Pancreas (tissue), 10 donors: Measurements from ENCODE around the gene ROBO1. TPM values are rescaled to one million over a fixed set of nuclear protein-coding genes. Genes with fewer than 3 reads are reported as not detected.

Source experiments
- ATAC-seq, 4 donors: fragments of 200-7000 bp; cut with Tn5 transposase; one replicate each; pipeline versions ENCODE4 v1.8.0 to v1.9.1; 2020; ENCODE audit warnings: mild to moderate bottlenecking in 4 of 4, moderate library complexity in 4 of 4
- DNase-seq, 6 donors: peaks; one replicate each; pipeline ENCODE4 v3.0.0-alpha.2; 2020
- FAIRE-seq: peaks from 2 replicates; lab custom pipeline; 2012; peaks lifted over from hg19 to GRCh38; lab: Jason Lieb, UNC
- H3K27ac ChIP-seq, 4 donors: fragments of 200-600 bp; sonication (generic); 1 replicate in 3 of 4; 2 replicates in 1 of 4; pipeline versions ENCODE4 v1.5.0 to v1.8.0; 2020
- H3K27me3 ChIP-seq, 4 donors: fragments of 200-600 bp; one replicate each; pipeline ENCODE4 v1.8.0; 2021
- H3K36me3 ChIP-seq, 3 donors: fragments of 200-600 bp; sonication (generic) in 1 of 3; one replicate each; pipeline versions ENCODE4 v1.5.0 to v1.8.0; 2020 to 2021
- H3K4me1 ChIP-seq, 3 donors: fragments of 200-600 bp; one replicate each; pipeline ENCODE4 v1.8.0; 2021
- H3K4me3 ChIP-seq, 4 donors: fragments of 200-600 bp; sonication (generic) in 2 of 4; one replicate each; pipeline versions ENCODE4 v1.5.0 to v1.8.0; 2020 to 2021
- H3K9me3 ChIP-seq, 4 donors: fragments of 200-600 bp; one replicate each; pipeline ENCODE4 v1.8.0; 2021
- CTCF ChIP-seq, 4 donors: fragments of 200-600 bp; sonication (generic) in 3 of 4; IDR thresholded peaks; one replicate each; pipeline versions ENCODE4 v1.5.0 to v1.8.0; 2021; ENCODE audit warnings: antibody characterized with exemption in 4 of 4
- WGBS, 2 donors: extraction: QIAGEN DNeasy Blood & Tissue Kit; methylation state at CpG; one replicate each; pipeline ENCODE4 v1.1.7; 2013; 5-methylcytosine and 5-hydroxymethylcytosine counted together
- intact Hi-C, 3 donors: fragments of 100-400 bp; cut with DNase I; formaldehyde crosslinking; loops; one replicate each; pipeline versions ENCODE4 v1.11.1 to v1.14.2; 2022
- polyA plus RNA-seq, 2 donors: library from polyadenylated mRNA; stranded (reverse); fragments of 200-250 nt; gene quantifications; one replicate each; pipeline ENCODE4 v1.2.3, GENCODE V29; 2013
- total RNA-seq, 6 donors: library from RNA; stranded (reverse); fragmentation: NEBNext Ultra II Directional in 4 of 6; extraction: Animal tissue kit (Norgen Biotek cat#: 25700) in 4 of 6; gene quantifications; one replicate each; pipeline versions ENCODE4 v1.2.1 to v1.2.4, GENCODE V29; 2021 to 2023
- donor health status: healthy with polysubstance abuse.
- donor health status: DM: no; HTN: no; CAD: no; lungs with moderate emphysema.
- donor health status: DM: no; HTN: no; CAD: no.
- donor health status: control.
- donor health status: control.
- donor health status: Bipolar disorder and iron deficiency.
- donor health status: DM: yes; HTN: yes; CAD: no.
- donor health status: DM: no; HTN: no; CAD: no.
- donor health status: DM: no; HTN: no; CAD: no.
- donor health status: DM: yes; HTN: yes; CAD: no.

The ROBO1 gene
- total and polyA plus RNA-seq, 8 donors: 0.51 to 8.5 (median 2.8) TPM

GRCh38 chr3:79497447-79498111 is 270.2 kb downstream of the ROBO1 start:
- Histone ChIP-seq H3K4me3 (no peak overlapping the region), H3K36me3 (no peaks in the 10 kb centered on the region), H3K27me3 (no peaks in the 10 kb centered on the region), H3K4me1 (peaks cover 0 to 3% (median 3%) of the 10 kb centered on the region in 3 donors), H3K9me3 (no peaks in the 10 kb centered on the region), H3K27ac (no peak overlapping the region)
- intact Hi-C loops: no loop called here
- FAIRE-seq (peak; percentile 96), DNase-seq (no peak), ATAC-seq (no peak)
- TF ChIP-seq CTCF (IDR thresholded peaks at IDR 0.05): peak; percentile 8 to 57 (median 48)
- 24% methylated on average over 7 of the region's 7 CpGs for WGBS, 2 donors

GRCh38 chr3:79491029-79491641 is 276.7 kb downstream of the ROBO1 start:
- no peaks in the 10 kb centered on the region for H3K27me3 ChIP-seq
- WGBS, 2 donors: 52 to 58% methylated on average over 4 of the region's 4 CpGs
- FAIRE-seq: no peak
- ATAC-seq: peak; percentile 23 to 46 (median 36)
- H3K27ac ChIP-seq: no peak overlapping the region
- no peaks in the 10 kb centered on the region for H3K9me3 ChIP-seq
- H3K36me3 ChIP-seq: no peaks in the 10 kb centered on the region
- TF ChIP-seq CTCF (IDR thresholded peaks at IDR 0.05): no peak
- H3K4me1 ChIP-seq: no peaks in the 10 kb centered on the region
- no peak overlapping the region for H3K4me3 ChIP-seq
- DNase-seq: no peak
- intact Hi-C loops: no loop called here

- Histone ChIP-seq H3K4me3 (no peak overlapping the region), H3K9me3 (no peaks in the 10 kb centered on the region), H3K4me1 (no peaks in the 10 kb centered on the region), H3K27me3 (no peaks in the 10 kb centered on the region), H3K36me3 (no peaks in the 10 kb centered on the region), H3K27ac (no peak overlapping the region)
- 36 to 42% methylated on average over 8 of the region's 8 CpGs for WGBS, 2 donors
- TF ChIP-seq CTCF (IDR thresholded peaks at IDR 0.05): no peak
- no peak for FAIRE-seq
- peak; percentile 74 to 93 (median 86) for ATAC-seq
- intact Hi-C loops: no loop called here
- DNase-seq: peak in 5 of 6 donors; percentile 58 to 75 (median 65)
Measured at GRCh38 chr3:79490165-79491028, 277.4 kb downstream of the ROBO1 start.

GRCh38 chr3:79488407-79488806 is 279.4 kb downstream of the ROBO1 start:
- Histone ChIP-seq H3K27me3 (no peaks in the 10 kb centered on the region), H3K27ac (no peak overlapping the region), H3K4me3 (no peak overlapping the region), H3K36me3 (no peaks in the 10 kb centered on the region), H3K4me1 (no peaks in the 10 kb centered on the region), H3K9me3 (no peaks in the 10 kb centered on the region)
- no peak for TF ChIP-seq CTCF (IDR thresholded peaks at IDR 0.05)
- WGBS, 2 donors: 92% methylated on average over 2 of the region's 2 CpGs
- DNase-seq (no peak), ATAC-seq (no peak), FAIRE-seq (no peak)
- intact Hi-C loops: no loop called here
